ENCODE data around the gene ISLR2. TPM values are rescaled to one million over a fixed set of nuclear protein-coding genes. Genes with fewer than 3 reads are reported as not detected.

ISLR2 gene
- total RNA-seq, 1 experiment from 2014 or later = 8.9 TPM

- TF ChIP-seq CDX4 (CRISPR knock-in tag; IDR thresholded peaks at IDR 0.05; ENCODE audit: borderline replicate concordance) (no peak), GABPB1 (CRISPR knock-in tag; IDR thresholded peaks at IDR 0.05) (no peak), ZNF281 (CRISPR knock-in tag; IDR thresholded peaks at IDR 0.05) (no peak), ZNF317 (CRISPR knock-in tag; IDR thresholded peaks at IDR 0.05; ENCODE audit: borderline replicate concordance, low read depth) (peak; percentile 75), ATF1 (CRISPR knock-in tag; IDR thresholded peaks at IDR 0.05) (peak; percentile 60; the same call in 1 of the 2 replicates), ZNF232 (CRISPR knock-in tag; IDR thresholded peaks at IDR 0.05) (0 out of 2 replicates have a peak, but pooled peaks have one; percentile 31), ELF4 (CRISPR knock-in tag; IDR thresholded peaks at IDR 0.05; ENCODE audit: low read depth) (peak; percentile 23; the same call in 1 of the 2 replicates), PREB (CRISPR knock-in tag; IDR thresholded peaks at IDR 0.05; ENCODE audit: borderline replicate concordance) (no peak), MXD4 (CRISPR knock-in tag; IDR thresholded peaks at IDR 0.05; ENCODE audit: borderline replicate concordance) (no peak), TP53 (CRISPR knock-in tag; IDR thresholded peaks at IDR 0.05) (peak; percentile 78), ATF3 (CRISPR knock-in tag; conservative IDR thresholded peaks at IDR 0.05) (no peak), JUN (CRISPR knock-in tag; IDR thresholded peaks at IDR 0.05) (peak; percentile 52; the same call in 1 of the 2 replicates), NR2C2 (CRISPR knock-in tag; IDR thresholded peaks at IDR 0.05) (no peak), MAX (CRISPR knock-in tag; IDR thresholded peaks at IDR 0.05) (peak; percentile 97), USF2 (CRISPR knock-in tag; IDR thresholded peaks at IDR 0.05) (no peak; the same call in 1 of the 2 replicates), PRDM15 (CRISPR knock-in tag; IDR thresholded peaks at IDR 0.05) (peak; percentile 51), ZNF396 (CRISPR knock-in tag; IDR thresholded peaks at IDR 0.05; ENCODE audit: borderline replicate concordance) (no peak), STAT6 (CRISPR knock-in tag; conservative IDR thresholded peaks at IDR 0.05; ENCODE audit: low read depth) (no peak), ZSCAN18 (CRISPR knock-in tag; IDR thresholded peaks at IDR 0.05) (no peak), TEAD1 (CRISPR knock-in tag; IDR thresholded peaks at IDR 0.05) (no peak), RORB (CRISPR knock-in tag; IDR thresholded peaks at IDR 0.05) (no peak), ZBTB21 (CRISPR knock-in tag; IDR thresholded peaks at IDR 0.05; ENCODE audit: borderline replicate concordance) (peak; percentile 55; the same call in 1 of the 2 replicates)
Measured at GRCh38 chr15:74134387-74135027, 4.1 kb downstream of the ISLR2 start (continued).

Measured in WTC11 (cell line).